ENCODE data around the gene IQCE. TPM values are rescaled to one million over a fixed set of nuclear protein-coding genes. Genes with fewer than 3 reads are reported as not detected.

Gene IQCE
- total and polyA plus RNA-seq, 2 donors (not counting 1 experiment from before 2014, with no cell fraction given): 5.3 to 8.3 TPM

- H3K27ac ChIP-seq (ENCODE audit: insufficient read depth, low read length): no peak overlapping the region
- peaks cover 23% of the 10 kb centered on the region for H3K4me1 ChIP-seq (ENCODE audit: control insufficient read depth, extremely low read depth, insufficient read depth, low read length)
- TF ChIP-seq EZH2 (IDR thresholded peaks at IDR 0.05; ENCODE audit: low read length, missing control alignments) (no peak), CTCF (conservative IDR thresholded peaks at IDR 0.05 in 1 of 2, IDR thresholded peaks at IDR 0.05 in 1 of 2; ENCODE audit: low read depth in 1 of 2, low read length in 2 of 2) (no peak)
- H3K4me2 ChIP-seq (ENCODE audit: extremely low read depth, insufficient read depth, low read length): no peak overlapping the region
- H3K27me3 ChIP-seq (ENCODE audit: control insufficient read depth, insufficient read depth, low read length): no peaks in the 10 kb centered on the region
- no peak overlapping the region for H3K9ac ChIP-seq (ENCODE audit: insufficient read depth, low read length)
- H3K79me2 ChIP-seq (ENCODE audit: control insufficient read depth, insufficient read depth, low read length): no peaks in the 10 kb centered on the region
- no peaks in the 10 kb centered on the region for H4K20me1 ChIP-seq (ENCODE audit: control insufficient read depth, extremely low read depth, insufficient read depth, low read length)
- no peaks in the 10 kb centered on the region for H3K36me3 ChIP-seq (ENCODE audit: control insufficient read depth, insufficient read depth, low read length)
- H2AFZ ChIP-seq (ENCODE audit: low read length): no peak overlapping the region
- H3K9me3 ChIP-seq (ENCODE audit: control insufficient read depth, insufficient read depth, low read depth, low read length): no peaks in the 10 kb centered on the region
- no peak overlapping the region for H3K4me3 ChIP-seq (replicated peaks in 1 of 4; ENCODE audit: control extremely low read depth in 1 of 4, insufficient read depth in 1 of 4, low read depth in 3 of 4, low read length in 4 of 4)
- no peak for DNase-seq (ENCODE audit: low read depth in 2 of 2)
Measured at GRCh38 chr7:2525658-2526630, 32.8 kb upstream of the IQCE start.

- Histone ChIP-seq H2AFZ (ENCODE audit: low read length) (no peak overlapping the region), H3K27me3 (ENCODE audit: control insufficient read depth, insufficient read depth, low read length) (no peaks in the 10 kb centered on the region), H3K79me2 (ENCODE audit: control insufficient read depth, insufficient read depth, low read length) (no peaks in the 10 kb centered on the region), H3K4me1 (ENCODE audit: control insufficient read depth, extremely low read depth, insufficient read depth, low read length) (peaks cover 25% of the 10 kb centered on the region), H3K36me3 (ENCODE audit: control insufficient read depth, insufficient read depth, low read length) (no peaks in the 10 kb centered on the region), H3K4me2 (ENCODE audit: extremely low read depth, insufficient read depth, low read length) (no peak overlapping the region), H3K27ac (ENCODE audit: insufficient read depth, low read length) (no peak overlapping the region), H3K4me3 (replicated peaks in 1 of 4; ENCODE audit: control extremely low read depth in 1 of 4, insufficient read depth in 1 of 4, low read depth in 3 of 4, low read length in 4 of 4) (no peak overlapping the region), H4K20me1 (ENCODE audit: control insufficient read depth, extremely low read depth, insufficient read depth, low read length) (no peaks in the 10 kb centered on the region), H3K9me3 (ENCODE audit: control insufficient read depth, insufficient read depth, low read depth, low read length) (no peaks in the 10 kb centered on the region), H3K9ac (ENCODE audit: insufficient read depth, low read length) (no peak overlapping the region)
- no peak for TF ChIP-seq EZH2 (IDR thresholded peaks at IDR 0.05; ENCODE audit: low read length, missing control alignments)
- TF ChIP-seq CTCF (conservative IDR thresholded peaks at IDR 0.05 in 1 of 2, IDR thresholded peaks at IDR 0.05 in 1 of 2; ENCODE audit: low read depth in 1 of 2, low read length in 2 of 2): no peak
- no peak for DNase-seq (ENCODE audit: low read depth in 2 of 2)
Measured at GRCh38 chr7:2526659-2527504, 31.9 kb upstream of the IQCE start.
